WTC11 (cell line): ENCODE data around the gene FSHR. TPM values are rescaled to one million over a fixed set of nuclear protein-coding genes. Genes with fewer than 3 reads are reported as not detected.

Experiments used
- ATAC-seq: fragments of 200-7000 bp; cut with Tn5 transposase; 2 replicates; pipeline ENCODE4 v1.10.0; 2021; ENCODE audit warnings: mild to moderate bottlenecking, moderate library complexity
- CTCF ChIA-PET: fragments of 300-600 bp; sonication (Branson Sonifier 250); formaldehyde crosslinking; loops from one replicate; lab custom pipeline; 2021; ENCODE audit warnings: antibody characterized with exemption; lab: Charles Lee
- POLR2A ChIA-PET: fragments of 350-600 bp; sonication (Branson Sonifier 250); formaldehyde crosslinking; loops from one replicate; lab custom pipeline; 2021; ENCODE audit warnings: antibody characterized with exemption; lab: Charles Lee
- DNase-seq: peaks from one replicate; pipeline ENCODE4 v3.0.0; 2021; ENCODE audit warnings: low spot score
- H3K27ac Mint-ChIP-seq: 2 replicates; pipeline ENCODE4 v1.8.0; 2021; ENCODE audit warnings: mixed read lengths
- H3K27me3 Mint-ChIP-seq: 2 replicates; pipeline ENCODE4 v1.8.0; 2021; ENCODE audit warnings: low read depth, mild to moderate bottlenecking, moderate library complexity, mixed read lengths
- H3K36me3 Mint-ChIP-seq: 2 replicates; pipeline ENCODE4 v1.8.0; 2021; ENCODE audit warnings: mixed read lengths
- H3K4me1 Mint-ChIP-seq: 2 replicates; pipeline ENCODE4 v1.8.0; 2022; ENCODE audit warnings: mixed read lengths
- H3K4me3 Mint-ChIP-seq: 2 replicates; pipeline ENCODE4 v1.8.0; 2021; ENCODE audit warnings: mild to moderate bottlenecking, moderate library complexity, mixed read lengths
- H3K9me3 Mint-ChIP-seq: 2 replicates; pipeline ENCODE4 v1.8.0; 2021; ENCODE audit warnings: mixed read lengths
- CBFB ChIP-seq: sonication (generic); formaldehyde crosslinking; IDR thresholded peaks from 2 replicates; pipeline ENCODE4 v1.8.1; 2022; ENCODE audit warnings: mild to moderate bottlenecking, low read depth, missing genetic modification reagents
- ELF4 ChIP-seq: sonication (generic); formaldehyde crosslinking; IDR thresholded peaks from 2 replicates; pipeline ENCODE4 v1.8.1; 2022; ENCODE audit warnings: low read depth, mild to moderate bottlenecking, moderate library complexity, missing genetic modification reagents
- ESRRA ChIP-seq: sonication (generic); formaldehyde crosslinking; IDR thresholded peaks from 2 replicates; pipeline ENCODE4 v1.8.1; 2022; ENCODE audit warnings: mild to moderate bottlenecking, missing genetic modification reagents, borderline replicate concordance
- FOXK1 ChIP-seq: sonication (generic); formaldehyde crosslinking; IDR thresholded peaks from 2 replicates; pipeline ENCODE4 v1.8.0; 2022; ENCODE audit warnings: mild to moderate bottlenecking, moderate library complexity, missing genetic modification reagents
- GRHL2 ChIP-seq: fragments of 250-450 bp; sonication (Bioruptor Pico); IDR thresholded peaks from 2 replicates; pipeline ENCODE4 v1.8.0; 2022; ENCODE audit warnings: mild to moderate bottlenecking, moderate library complexity; ENCODE audit not compliant: insufficient replicate concordance, severe bottlenecking
- HMGA2 ChIP-seq: fragments of 250-450 bp; sonication (Bioruptor Pico); IDR thresholded peaks from 2 replicates; pipeline ENCODE4 v1.4.0; 2021; ENCODE audit warnings: mild to moderate bottlenecking, moderate library complexity
- IRF2 ChIP-seq: sonication (generic); formaldehyde crosslinking; IDR thresholded peaks from 2 replicates; pipeline ENCODE4 v1.8.0; 2022; ENCODE audit warnings: low read depth, missing genetic modification reagents, borderline replicate concordance
- JAZF1 ChIP-seq: fragments of 250-450 bp; sonication (Bioruptor Pico); IDR thresholded peaks from 2 replicates; pipeline ENCODE4 v1.9.0; 2021; ENCODE audit warnings: moderate library complexity, mild to moderate bottlenecking, inconsistent platforms
- MYBL2 ChIP-seq: sonication (generic); formaldehyde crosslinking; IDR thresholded peaks from 2 replicates; pipeline ENCODE4 v1.8.1; 2023; ENCODE audit warnings: mild to moderate bottlenecking, moderate library complexity, missing genetic modification reagents
- NFE2L1 ChIP-seq: sonication (generic); formaldehyde crosslinking; IDR thresholded peaks from 2 replicates; pipeline ENCODE4 v1.8.1; 2023; ENCODE audit warnings: missing genetic modification reagents
- NR1H2 ChIP-seq: sonication (generic); formaldehyde crosslinking; IDR thresholded peaks from 2 replicates; pipeline ENCODE4 v1.9.0; 2021; ENCODE audit warnings: mild to moderate bottlenecking, moderate library complexity, missing genetic modification reagents
- NR2C2 ChIP-seq: sonication (generic); formaldehyde crosslinking; IDR thresholded peaks from 2 replicates; pipeline ENCODE4 v1.8.0; 2022; ENCODE audit warnings: mild to moderate bottlenecking, missing genetic modification reagents
- NR3C1 ChIP-seq: sonication (generic); formaldehyde crosslinking; conservative IDR thresholded peaks from 2 replicates; pipeline ENCODE4 v1.8.1; 2023; ENCODE audit warnings: low read depth, mild to moderate bottlenecking, missing genetic modification reagents
- PRRX2 ChIP-seq: fragments of 250-450 bp; sonication (Bioruptor Pico); IDR thresholded peaks from 2 replicates; pipeline ENCODE4 v1.8.0; 2021; ENCODE audit warnings: mild to moderate bottlenecking
- RORB ChIP-seq: fragments of 250-450 bp; sonication (Bioruptor Pico); IDR thresholded peaks from 2 replicates; pipeline ENCODE4 v1.9.0; 2021; ENCODE audit warnings: mild to moderate bottlenecking
- SMAD4 ChIP-seq: sonication (generic); formaldehyde crosslinking; IDR thresholded peaks from 2 replicates; pipeline ENCODE4 v1.8.0; 2022; ENCODE audit warnings: mild to moderate bottlenecking, missing genetic modification reagents
- SP1 ChIP-seq: sonication (generic); formaldehyde crosslinking; conservative IDR thresholded peaks from 2 replicates; pipeline ENCODE4 v1.8.1; 2022; ENCODE audit warnings: missing genetic modification reagents
- USF2 ChIP-seq: sonication (generic); formaldehyde crosslinking; IDR thresholded peaks from 2 replicates; pipeline ENCODE4 v1.8.1; 2023; ENCODE audit warnings: mild to moderate bottlenecking, missing genetic modification reagents, moderate library complexity
- ZMAT4 ChIP-seq: fragments of 250-450 bp; sonication (Bioruptor Pico); IDR thresholded peaks from 2 replicates; pipeline ENCODE4 v1.9.0; 2021; ENCODE audit warnings: mild to moderate bottlenecking
- ZNF138 ChIP-seq: sonication (generic); formaldehyde crosslinking; conservative IDR thresholded peaks from 2 replicates; pipeline ENCODE4 v1.8.1; 2022; ENCODE audit warnings: mild to moderate bottlenecking, moderate library complexity, missing genetic modification reagents
- ZNF423 ChIP-seq: fragments of 250-450 bp; sonication (Bioruptor Pico); IDR thresholded peaks from 2 replicates; pipeline ENCODE4 v2.1.2; 2022; ENCODE audit warnings: mild to moderate bottlenecking, moderate library complexity
- ZSCAN18 ChIP-seq: fragments of 250-450 bp; sonication (Bioruptor Pico); IDR thresholded peaks from 2 replicates; pipeline ENCODE4 v2.1.2; 2022; ENCODE audit warnings: mild to moderate bottlenecking, moderate library complexity
- total RNA-seq: library from RNA; stranded (reverse); gene quantifications from 3 replicates; pipeline ENCODE4 v1.2.3, GENCODE V29; 2021
- TF ChIP-seq, protein P1 (sequence below): sonication (generic); formaldehyde crosslinking; IDR thresholded peaks from 2 replicates; pipeline ENCODE4 v1.8.0; 2022; ENCODE audit warnings: mild to moderate bottlenecking, missing genetic modification reagents
- TF ChIP-seq, protein P2 (sequence below): sonication (generic); formaldehyde crosslinking; IDR thresholded peaks from 2 replicates; pipeline ENCODE4 v1.8.0; 2022; ENCODE audit warnings: mild to moderate bottlenecking, missing genetic modification reagents
- TF ChIP-seq, protein P3 (sequence below): sonication (generic); formaldehyde crosslinking; IDR thresholded peaks from 2 replicates; pipeline ENCODE4 v1.8.1; 2023; ENCODE audit warnings: mild to moderate bottlenecking, missing genetic modification reagents
- TF ChIP-seq, protein P4 (sequence below): sonication (generic); formaldehyde crosslinking; IDR thresholded peaks from 2 replicates; pipeline ENCODE4 v1.8.0; 2022; ENCODE audit warnings: mild to moderate bottlenecking, missing genetic modification reagents

FSHR gene
- total RNA-seq, 1 experiment from 2014 or later: not detected

DNA sequence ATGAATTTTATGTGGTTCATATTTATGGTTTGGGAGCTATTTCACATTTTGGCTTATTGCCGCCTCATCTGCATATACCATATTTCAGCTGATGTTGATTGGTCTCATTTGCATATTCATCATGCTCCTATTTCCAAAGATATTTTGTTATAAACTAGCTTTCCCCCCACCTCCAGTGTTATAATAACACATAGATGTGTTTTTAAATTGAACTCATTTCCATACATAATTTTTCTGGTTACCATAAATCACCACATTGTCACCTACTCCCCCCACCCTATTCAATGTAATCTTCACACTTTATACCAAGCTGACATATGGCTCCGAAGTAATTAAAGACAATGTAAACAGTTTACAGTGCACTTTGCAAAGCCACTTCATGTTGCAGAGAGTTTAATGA is 101.2 kb downstream of the FSHR start:
- CTCF ChIA-PET: no interaction called here

DNA sequence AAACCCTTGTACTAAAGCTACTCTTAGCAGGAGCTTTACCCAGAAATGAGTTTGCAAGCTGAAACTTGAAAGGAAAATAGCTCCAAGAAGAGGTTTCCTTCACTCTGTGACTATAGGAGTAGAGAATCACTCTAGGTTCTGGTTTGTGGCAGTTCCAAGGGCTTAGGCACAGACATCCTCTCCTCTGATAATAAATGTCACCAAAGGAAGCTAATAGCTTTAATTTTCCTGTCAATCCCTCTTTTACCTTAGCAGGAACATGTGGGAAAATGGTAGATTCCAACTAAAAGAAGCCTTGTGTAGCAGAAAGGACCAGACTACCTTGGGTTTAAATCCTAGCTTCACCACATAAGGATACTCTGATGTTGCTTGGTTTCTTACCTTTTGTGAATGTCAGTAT is 104.0 kb downstream of the FSHR start:
- ATAC-seq: no peak
- peaks cover 11% of the 10 kb centered on the region for H3K9me3 Mint-ChIP-seq
- H3K36me3 Mint-ChIP-seq: no peaks in the 10 kb centered on the region
- DNase-seq: no peak
- no peaks in the 10 kb centered on the region for H3K27me3 Mint-ChIP-seq
- H3K27ac Mint-ChIP-seq: no peak overlapping the region
- peaks cover 5% of the 10 kb centered on the region for H3K4me1 Mint-ChIP-seq
- ChIA-PET CTCF (no interaction called here), POLR2A (no interaction called here)
- no peak overlapping the region for H3K4me3 Mint-ChIP-seq
- TF ChIP-seq SMAD4 (CRISPR knock-in tag) (no peak), USF2 (CRISPR knock-in tag) (no peak), ZMAT4 (no peak), JAZF1 (CRISPR knock-in tag) (no peak), SP1 (CRISPR knock-in tag) (no peak), ZNF138 (CRISPR knock-in tag) (no peak), NR1H2 (no peak), NR2C2 (no peak), CBFB (CRISPR knock-in tag) (no peak), FOXK1 (CRISPR knock-in tag) (no peak), IRF2 (CRISPR knock-in tag) (no peak), MYBL2 (CRISPR knock-in tag) (no peak), PRRX2 (CRISPR knock-in tag) (no peak), NR3C1 (CRISPR knock-in tag) (no peak), NFE2L1 (CRISPR knock-in tag) (no peak), RORB (CRISPR knock-in tag) (no peak), ESRRA (no peak)
- TF ChIP-seq, protein P1, sequence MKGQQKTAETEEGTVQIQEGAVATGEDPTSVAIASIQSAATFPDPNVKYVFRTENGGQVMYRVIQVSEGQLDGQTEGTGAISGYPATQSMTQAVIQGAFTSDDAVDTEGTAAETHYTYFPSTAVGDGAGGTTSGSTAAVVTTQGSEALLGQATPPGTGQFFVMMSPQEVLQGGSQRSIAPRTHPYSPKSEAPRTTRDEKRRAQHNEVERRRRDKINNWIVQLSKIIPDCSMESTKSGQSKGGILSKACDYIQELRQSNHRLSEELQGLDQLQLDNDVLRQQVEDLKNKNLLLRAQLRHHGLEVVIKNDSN (CRISPR knock-in tag): no peak
- TF ChIP-seq, protein P2, sequence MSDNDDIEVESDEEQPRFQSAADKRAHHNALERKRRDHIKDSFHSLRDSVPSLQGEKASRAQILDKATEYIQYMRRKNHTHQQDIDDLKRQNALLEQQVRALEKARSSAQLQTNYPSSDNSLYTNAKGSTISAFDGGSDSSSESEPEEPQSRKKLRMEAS: no peak
- TF ChIP-seq, protein P3, sequence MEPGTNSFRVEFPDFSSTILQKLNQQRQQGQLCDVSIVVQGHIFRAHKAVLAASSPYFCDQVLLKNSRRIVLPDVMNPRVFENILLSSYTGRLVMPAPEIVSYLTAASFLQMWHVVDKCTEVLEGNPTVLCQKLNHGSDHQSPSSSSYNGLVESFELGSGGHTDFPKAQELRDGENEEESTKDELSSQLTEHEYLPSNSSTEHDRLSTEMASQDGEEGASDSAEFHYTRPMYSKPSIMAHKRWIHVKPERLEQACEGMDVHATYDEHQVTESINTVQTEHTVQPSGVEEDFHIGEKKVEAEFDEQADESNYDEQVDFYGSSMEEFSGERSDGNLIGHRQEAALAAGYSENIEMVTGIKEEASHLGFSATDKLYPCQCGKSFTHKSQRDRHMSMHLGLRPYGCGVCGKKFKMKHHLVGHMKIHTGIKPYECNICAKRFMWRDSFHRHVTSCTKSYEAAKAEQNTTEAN (CRISPR knock-in tag): no peak

More for the DNA sequence above, 101.2 kb downstream of the FSHR start:
- no peaks in the 10 kb centered on the region for H3K4me1 Mint-ChIP-seq
- no peak overlapping the region for H3K4me3 Mint-ChIP-seq
- H3K27me3 Mint-ChIP-seq: no peaks in the 10 kb centered on the region
- POLR2A ChIA-PET: no interaction called here
- H3K27ac Mint-ChIP-seq: no peak overlapping the region
- no peak for ATAC-seq
- no peak for DNase-seq
- H3K36me3 Mint-ChIP-seq: peaks cover 5% of the 10 kb centered on the region
- TF ChIP-seq MYBL2 (CRISPR knock-in tag): no peak
- no peak for TF ChIP-seq GRHL2
- no peak for TF ChIP-seq ZSCAN18
- TF ChIP-seq, protein P4, sequence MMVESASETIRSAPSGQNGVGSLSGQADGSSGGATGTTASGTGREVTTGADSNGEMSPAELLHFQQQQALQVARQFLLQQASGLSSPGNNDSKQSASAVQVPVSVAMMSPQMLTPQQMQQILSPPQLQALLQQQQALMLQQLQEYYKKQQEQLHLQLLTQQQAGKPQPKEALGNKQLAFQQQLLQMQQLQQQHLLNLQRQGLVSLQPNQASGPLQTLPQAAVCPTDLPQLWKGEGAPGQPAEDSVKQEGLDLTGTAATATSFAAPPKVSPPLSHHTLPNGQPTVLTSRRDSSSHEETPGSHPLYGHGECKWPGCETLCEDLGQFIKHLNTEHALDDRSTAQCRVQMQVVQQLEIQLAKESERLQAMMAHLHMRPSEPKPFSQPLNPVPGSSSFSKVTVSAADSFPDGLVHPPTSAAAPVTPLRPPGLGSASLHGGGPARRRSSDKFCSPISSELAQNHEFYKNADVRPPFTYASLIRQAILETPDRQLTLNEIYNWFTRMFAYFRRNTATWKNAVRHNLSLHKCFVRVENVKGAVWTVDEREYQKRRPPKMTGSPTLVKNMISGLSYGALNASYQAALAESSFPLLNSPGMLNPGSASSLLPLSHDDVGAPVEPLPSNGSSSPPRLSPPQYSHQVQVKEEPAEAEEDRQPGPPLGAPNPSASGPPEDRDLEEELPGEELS (CRISPR knock-in tag): no peak
- TF ChIP-seq, protein P2: no peak
- TF ChIP-seq ZMAT4: no peak
- no peak for TF ChIP-seq HMGA2 (CRISPR knock-in tag)
- TF ChIP-seq ZNF423 (CRISPR knock-in tag): no peak
- TF ChIP-seq NR3C1 (CRISPR knock-in tag): no peak
- TF ChIP-seq ELF4 (CRISPR knock-in tag): no peak
- TF ChIP-seq, all 79 proteins: peak for 0
- H3K9me3 Mint-ChIP-seq: peaks cover 36% of the 10 kb centered on the region
